ENCODE data around the gene ATP10D.

DNA sequence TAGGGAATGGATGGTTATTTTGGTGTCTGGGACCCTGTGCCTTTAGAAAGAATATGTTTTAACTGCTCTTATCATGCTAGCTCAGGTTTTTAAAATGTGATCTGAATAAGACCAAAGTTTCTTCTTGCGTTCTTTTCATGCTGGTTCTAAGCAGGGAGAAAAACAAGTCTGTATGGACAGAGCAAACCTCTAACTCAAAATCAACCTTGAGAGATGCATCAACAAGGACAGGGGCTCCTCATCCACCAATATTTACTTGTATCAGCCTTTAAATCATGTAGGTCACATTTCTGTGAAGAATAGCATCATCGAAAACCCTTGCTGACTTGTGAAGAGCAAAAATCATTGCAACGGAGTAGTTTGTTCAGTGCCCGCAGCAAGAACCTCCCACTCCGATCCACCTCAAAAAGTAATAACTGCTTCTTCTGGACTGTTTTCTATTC, 1.2 kb downstream of the ATP10D start:
- TF ChIP-seq EZH2 (IDR thresholded peaks at IDR 0.05; ENCODE audit: borderline replicate concordance, insufficient read depth, low read depth, low read length, poor library complexity, severe bottlenecking) (no peak), CTCF (IDR thresholded peaks at IDR 0.05) (no peak)
